ENCODE results near the gene KRT82.

GRCh38 chr12:52349196-52349595 lies 56.9 kb downstream of the KRT82 start:
- TF ChIP-seq, protein P1, sequence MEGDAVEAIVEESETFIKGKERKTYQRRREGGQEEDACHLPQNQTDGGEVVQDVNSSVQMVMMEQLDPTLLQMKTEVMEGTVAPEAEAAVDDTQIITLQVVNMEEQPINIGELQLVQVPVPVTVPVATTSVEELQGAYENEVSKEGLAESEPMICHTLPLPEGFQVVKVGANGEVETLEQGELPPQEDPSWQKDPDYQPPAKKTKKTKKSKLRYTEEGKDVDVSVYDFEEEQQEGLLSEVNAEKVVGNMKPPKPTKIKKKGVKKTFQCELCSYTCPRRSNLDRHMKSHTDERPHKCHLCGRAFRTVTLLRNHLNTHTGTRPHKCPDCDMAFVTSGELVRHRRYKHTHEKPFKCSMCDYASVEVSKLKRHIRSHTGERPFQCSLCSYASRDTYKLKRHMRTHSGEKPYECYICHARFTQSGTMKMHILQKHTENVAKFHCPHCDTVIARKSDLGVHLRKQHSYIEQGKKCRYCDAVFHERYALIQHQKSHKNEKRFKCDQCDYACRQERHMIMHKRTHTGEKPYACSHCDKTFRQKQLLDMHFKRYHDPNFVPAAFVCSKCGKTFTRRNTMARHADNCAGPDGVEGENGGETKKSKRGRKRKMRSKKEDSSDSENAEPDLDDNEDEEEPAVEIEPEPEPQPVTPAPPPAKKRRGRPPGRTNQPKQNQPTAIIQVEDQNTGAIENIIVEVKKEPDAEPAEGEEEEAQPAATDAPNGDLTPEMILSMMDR (IDR thresholded peaks at IDR 0.05; ENCODE audit: low read length): no peak
- TF ChIP-seq EZH2 (IDR thresholded peaks at IDR 0.05; ENCODE audit: borderline replicate concordance, low read length): no peak

All from OCI-LY1 (cell line).